Fibroblast of upper back skin (primary cell): Measurements from ENCODE around the gene ASL.
A peak's percentile ranks its signal among the peaks of the same experiment; 100 is the strongest.
"Not testable (repeated sequence)": the region's sequence is repeated elsewhere in the genome, so short reads cannot be mapped to it uniquely, and the experiment has no call there.

Experiments used
- DNase-seq: peaks from one replicate; pipeline ENCODE4 v3.0.0-alpha.2; 2013

Gene ASL

DNA sequence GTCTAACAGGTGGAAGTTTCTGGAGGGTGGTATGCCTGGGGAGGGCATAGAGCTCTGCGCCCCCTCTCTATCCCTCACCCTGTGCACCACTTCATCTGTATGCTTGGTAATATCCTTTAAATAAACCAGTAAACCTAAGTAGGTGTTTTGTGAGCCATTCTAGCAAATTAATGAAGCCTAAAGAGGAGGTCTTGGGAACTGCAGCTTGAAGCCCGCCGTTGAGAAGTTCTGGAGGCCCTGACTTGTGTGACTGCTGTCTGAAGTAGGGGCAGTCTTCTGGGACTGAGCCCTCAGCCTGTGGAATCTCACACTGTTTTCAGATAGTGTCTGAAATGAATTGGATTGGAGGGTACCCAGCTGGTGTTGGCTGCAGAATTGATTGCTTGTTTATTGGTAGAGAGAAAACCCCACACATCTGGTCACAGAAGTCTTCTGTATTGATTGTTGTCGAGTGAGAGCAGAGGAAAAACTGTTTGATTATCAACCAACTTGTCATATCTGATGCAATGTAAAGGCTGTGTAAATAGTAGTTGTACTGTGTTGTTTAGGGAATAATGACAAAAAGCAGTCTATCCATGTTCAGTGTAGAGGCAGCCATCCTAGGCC lies 43.7 kb downstream of the ASL start:
- no peak for DNase-seq

DNA sequence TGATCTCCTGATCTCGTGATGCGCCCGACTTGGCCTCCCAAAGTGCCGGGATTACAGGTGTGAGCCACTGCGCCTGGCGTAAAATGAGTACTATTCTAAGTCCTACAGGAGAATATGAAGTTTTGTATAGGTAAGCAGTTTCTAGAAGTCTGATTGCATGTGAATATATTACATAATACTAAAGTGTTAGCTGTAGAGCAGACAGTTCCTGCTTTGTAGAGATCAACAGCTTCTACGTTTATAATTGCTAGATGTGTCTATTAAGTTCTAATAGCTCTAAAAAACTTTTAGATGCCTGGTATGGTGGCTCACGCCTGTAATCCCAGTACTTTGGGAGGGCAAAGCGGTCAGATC lies 47.5 kb downstream of the ASL start:
- no peak for DNase-seq

DNA sequence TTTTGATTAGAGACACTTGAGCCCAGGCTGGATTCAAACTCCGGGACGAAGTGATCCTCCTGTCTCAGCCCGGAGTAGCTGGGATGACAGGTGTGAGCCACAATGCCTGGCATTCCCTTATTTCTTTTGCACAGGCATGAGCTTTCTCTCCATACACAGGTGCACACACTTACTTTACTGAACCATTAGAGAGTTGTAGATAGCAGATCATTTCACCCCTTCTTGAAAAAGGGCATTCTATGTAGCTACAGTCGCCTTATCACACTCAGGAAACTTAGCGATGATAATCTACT lies 48.9 kb downstream of the ASL start:
- DNase-seq, result not testable (repeated sequence)

DNA sequence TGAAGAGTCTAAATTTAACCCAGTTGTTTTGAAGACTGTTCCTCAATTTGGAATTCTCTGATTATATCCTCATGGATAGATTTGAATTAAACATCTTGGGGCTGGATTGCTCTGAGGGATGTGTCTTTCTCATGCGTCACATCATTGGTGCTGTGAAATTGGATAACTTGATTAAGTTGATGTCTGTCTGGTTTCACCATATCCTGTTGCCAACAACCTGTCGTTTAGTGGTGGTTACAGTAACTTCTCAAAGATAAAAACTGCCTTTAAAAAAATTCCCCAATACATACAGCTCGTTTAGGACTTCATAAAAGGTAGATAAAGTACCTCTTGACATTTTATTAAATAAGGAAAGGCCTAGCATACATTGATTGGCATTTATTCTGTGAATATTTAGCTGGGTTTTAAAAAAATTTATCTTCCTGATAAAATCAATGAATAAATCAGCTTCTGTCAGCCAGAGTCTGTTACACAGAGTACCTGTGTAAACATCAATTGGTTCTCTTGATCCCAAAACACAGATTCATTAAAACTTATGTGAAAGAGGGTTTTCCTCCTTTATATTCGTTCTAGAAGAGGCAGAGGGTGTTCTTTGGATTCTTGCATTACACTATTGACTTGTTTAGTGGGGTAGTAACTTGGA lies 49.6 kb downstream of the ASL start:
- peak; percentile 43 for DNase-seq

DNA sequence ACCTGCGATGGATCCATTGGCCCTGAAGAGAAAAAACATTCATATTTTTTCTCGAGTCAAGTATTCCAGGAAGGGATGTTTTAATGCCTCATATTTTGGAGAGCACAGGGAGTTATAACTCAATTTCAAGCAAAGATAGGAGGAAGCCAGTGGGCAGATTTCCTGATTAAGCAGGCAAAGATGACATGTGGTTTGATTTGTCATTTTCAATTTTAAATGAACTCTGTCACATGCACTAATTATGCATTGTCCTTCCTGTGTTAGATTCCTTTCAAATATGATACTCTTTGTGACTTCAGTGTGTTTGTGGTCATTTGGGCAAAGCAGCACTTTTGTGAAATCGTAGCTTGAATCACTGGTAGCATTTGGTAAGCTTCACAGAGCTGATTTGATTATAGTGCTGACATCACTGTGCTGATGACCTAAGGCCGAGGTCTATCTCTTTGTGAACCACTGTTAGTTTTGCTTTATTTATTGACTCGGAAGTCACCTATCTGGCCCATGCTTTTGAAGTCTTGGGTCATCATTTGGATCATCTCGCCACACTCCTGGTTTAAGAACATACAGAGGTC lies 50.2 kb downstream of the ASL start:
- not testable (repeated sequence) for DNase-seq

DNA sequence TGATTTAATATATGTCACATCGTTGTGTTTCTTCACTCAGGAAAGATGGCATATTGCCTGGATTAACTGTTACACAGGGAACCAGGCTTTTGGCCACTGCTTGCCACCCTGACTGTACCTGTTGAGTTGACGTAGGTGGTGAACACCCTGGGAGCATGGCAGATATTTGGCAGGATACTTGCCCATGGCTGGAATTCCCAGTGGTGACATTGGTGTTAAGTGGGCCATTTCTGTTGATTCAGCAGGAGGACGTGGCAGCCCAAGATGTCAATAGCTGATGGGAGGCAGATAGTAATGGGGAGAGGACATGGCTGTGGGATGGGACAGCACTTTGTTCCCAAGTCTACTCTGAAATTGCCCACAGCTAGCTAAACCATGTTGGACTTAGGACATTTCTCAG lies 51.6 kb downstream of the ASL start:
- not testable (repeated sequence) for DNase-seq

DNA sequence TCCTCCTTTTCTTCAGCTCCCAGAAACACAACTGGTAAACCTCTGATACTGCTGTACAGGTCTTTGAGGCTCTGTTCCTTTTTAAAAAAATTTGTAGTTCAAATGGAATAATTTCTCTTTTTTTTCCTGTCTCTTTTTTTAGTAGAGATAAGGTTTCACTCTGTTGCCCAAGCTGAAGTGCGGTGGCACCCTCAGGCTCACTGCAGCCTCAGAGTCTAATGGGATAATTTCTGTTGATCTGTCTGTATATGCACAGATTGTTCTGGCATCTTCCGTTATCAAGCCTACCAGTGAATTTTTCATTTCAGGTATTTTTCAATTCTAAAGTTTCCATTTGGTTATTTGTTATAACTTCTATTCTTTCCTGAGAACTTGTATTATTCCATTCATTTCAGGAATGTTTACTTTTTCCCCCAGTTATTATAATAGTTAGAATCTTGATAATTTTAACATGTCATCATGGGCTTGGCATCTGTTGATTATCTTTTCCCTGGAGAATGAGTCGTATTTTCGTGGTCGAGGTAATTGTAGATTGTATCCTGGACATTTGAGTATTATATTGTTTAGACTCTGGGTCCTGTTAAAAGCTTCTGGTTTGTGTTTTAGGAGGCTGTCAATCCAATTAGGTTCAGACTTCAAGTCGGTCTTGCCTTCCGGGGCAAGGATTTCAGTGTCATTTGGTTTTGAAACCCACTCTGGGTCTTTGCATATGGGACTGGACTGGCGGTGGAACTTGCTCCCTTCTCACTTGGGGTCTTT lies 63.6 kb downstream of the ASL start:
- peak; percentile 50 for DNase-seq

DNA sequence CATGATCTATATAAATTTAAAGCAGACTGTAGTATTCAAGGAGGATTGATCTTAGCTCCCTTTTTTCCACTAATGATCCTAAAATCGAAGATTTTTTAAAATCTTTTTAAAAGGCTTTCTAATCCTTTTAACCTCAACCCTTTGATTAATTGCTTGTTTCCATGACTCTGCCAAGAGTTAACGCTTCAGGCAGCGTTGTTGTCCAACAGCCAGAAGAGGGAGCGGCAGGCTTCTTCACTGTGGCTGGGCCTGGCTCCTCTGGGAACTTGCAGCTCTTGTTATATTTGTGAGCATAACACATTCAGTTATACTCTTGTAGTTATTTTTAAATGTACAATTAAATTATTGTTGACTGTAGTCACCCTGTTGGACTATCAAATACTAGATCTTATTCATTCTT lies 65.3 kb downstream of the ASL start:
- DNase-seq, result peak; percentile 81

DNA sequence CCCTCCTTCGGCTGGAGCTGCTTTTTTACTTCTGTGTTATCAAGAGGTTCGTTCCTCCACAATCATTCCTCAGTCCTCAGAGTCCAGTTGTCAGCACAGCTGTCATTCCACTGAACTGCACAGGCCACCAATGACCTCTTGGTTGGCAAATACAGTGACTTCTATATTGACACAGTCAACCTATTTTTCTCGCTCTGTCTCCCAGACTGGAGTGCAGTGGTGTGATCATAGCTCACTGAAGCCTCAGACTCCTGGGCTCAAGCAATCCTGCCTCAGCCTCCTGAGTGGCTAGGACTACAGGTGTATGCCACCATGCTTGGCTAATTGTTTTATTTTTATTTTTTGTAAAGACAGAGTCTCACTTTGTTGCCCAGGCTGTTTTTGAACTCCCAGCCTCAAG lies 66.7 kb downstream of the ASL start:
- no peak for DNase-seq

DNA sequence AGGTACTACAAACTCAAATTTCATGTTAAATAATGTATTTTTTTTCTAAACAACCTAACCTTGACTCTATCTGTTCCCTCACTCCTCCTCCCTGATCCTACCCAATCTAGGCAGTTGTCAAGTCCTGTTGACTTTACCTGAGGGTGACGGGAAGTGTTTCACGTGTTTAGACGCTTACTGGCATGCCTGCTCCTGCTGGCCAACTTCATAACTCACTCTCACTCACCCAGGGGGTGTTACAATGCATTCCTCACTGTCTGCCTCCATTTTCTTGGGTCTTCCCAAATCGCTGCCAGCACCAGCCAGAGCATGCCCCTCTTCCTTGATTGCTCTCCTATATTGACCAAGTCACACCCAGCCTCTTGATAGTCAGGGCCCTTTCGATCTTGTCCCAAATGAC lies 67.4 kb downstream of the ASL start:
- no peak for DNase-seq
